Immature natural killer cell (primary cell): ENCODE measurements around the gene HIVEP3. TPM values are rescaled to one million over a fixed set of nuclear protein-coding genes. Genes with fewer than 3 reads are reported as not detected.
"Not testable (repeated sequence)": the region's sequence is repeated elsewhere in the genome, so short reads cannot be mapped to it uniquely, and the experiment has no call there.

Experiments
- DNase-seq, 3 donors: peaks; one replicate each; pipeline ENCODE4 v3.0.0; 2022; ENCODE audit warnings: mixed read lengths in 1 of 3
- H3K27ac Mint-ChIP-seq, 6 donors: one replicate each; pipeline ENCODE4 v1.8.0; 2020; ENCODE audit warnings: mixed read lengths in 6 of 6, mild to moderate bottlenecking in 5 of 6, inconsistent platforms in 4 of 6, moderate library complexity in 3 of 6
- H3K27me3 Mint-ChIP-seq, 3 donors: one replicate each; pipeline ENCODE4 v1.8.0; 2020 to 2021; ENCODE audit warnings: low read depth in 3 of 3, mild to moderate bottlenecking in 3 of 3, mixed read lengths in 3 of 3, moderate library complexity in 3 of 3, inconsistent platforms in 1 of 3
- H3K36me3 Mint-ChIP-seq, 3 donors: one replicate each; pipeline ENCODE4 v1.8.0; 2020; ENCODE audit warnings: mixed read lengths in 3 of 3, inconsistent platforms in 2 of 3, mild to moderate bottlenecking in 2 of 3
- H3K4me1 Mint-ChIP-seq, 2 donors: one replicate each; pipeline ENCODE4 v1.8.0; 2020; ENCODE audit warnings: inconsistent platforms in 2 of 2, mild to moderate bottlenecking in 2 of 2, mixed read lengths in 2 of 2, moderate library complexity in 1 of 2
- H3K4me3 Mint-ChIP-seq, 5 donors: one replicate each; pipeline ENCODE4 v1.8.0; 2020; ENCODE audit warnings: mild to moderate bottlenecking in 5 of 5, mixed read lengths in 5 of 5, inconsistent platforms in 3 of 5, moderate library complexity in 3 of 5
- H3K9me3 Mint-ChIP-seq, 6 donors: one replicate each; pipeline ENCODE4 v1.8.0; 2020; ENCODE audit warnings: mild to moderate bottlenecking in 6 of 6, mixed read lengths in 6 of 6, inconsistent platforms in 4 of 6, moderate library complexity in 3 of 6
- polyA plus RNA-seq, 3 donors: library from polyadenylated mRNA; unstranded; fragments of 300-500 nt; fragmentation: Illumina TruSeq; gene quantifications; one replicate each; pipeline ENCODE4 v1.2.3, GENCODE V29; 2021

Gene HIVEP3
- polyA plus RNA-seq, 3 donors from 2014 or later, result 9.8 to 24.1 (median 15.5) TPM

- Mint-ChIP-seq H3K27me3 (peaks cover 0 to 2% (median 0%) of the 10 kb centered on the region in 3 donors), H3K9me3 (no peaks in the 10 kb centered on the region), H3K36me3 (peaks cover 0 to 8% (median 4%) of the 10 kb centered on the region in 3 donors), H3K4me1 (peaks cover 11 to 18% of the 10 kb centered on the region in 2 donors), H3K4me3 (no peak overlapping the region), H3K27ac (no peak overlapping the region)
- no peak for DNase-seq
These were observed 223.5 kb downstream of the HIVEP3 start for GRCh38 chr1:41695118-41695745.

GRCh38 chr1:41691966-41692365 lies 226.8 kb downstream of the HIVEP3 start:
- H3K36me3 Mint-ChIP-seq, H3K27me3 Mint-ChIP-seq, H3K9me3 Mint-ChIP-seq, DNase-seq, H3K4me3 Mint-ChIP-seq: not testable (repeated sequence)
- Mint-ChIP-seq H3K4me1 (peaks cover 44 to 45% of the 10 kb centered on the region in 2 donors), H3K27ac (peak overlapping the region in 1 of 6 donors; percentile 7)

DNA sequence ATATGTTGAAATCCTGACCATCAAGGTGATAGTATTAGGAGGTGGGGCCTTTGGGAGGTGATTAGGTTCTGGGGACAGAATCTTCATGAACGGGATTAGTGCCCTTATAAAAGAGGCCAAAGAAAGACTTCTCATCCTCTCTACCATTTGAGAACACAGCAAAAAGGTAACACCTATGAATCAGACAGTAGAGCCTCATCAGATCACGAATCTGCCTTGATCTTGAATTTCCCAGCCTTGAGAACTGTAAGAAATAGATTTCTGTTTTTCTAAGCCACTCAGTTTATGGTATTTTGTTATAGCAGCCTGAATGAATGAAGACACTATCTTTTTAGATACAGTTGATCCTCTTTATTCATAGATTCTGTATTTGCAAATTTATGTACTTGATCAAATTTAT lies 227.3 kb downstream of the HIVEP3 start:
- H3K36me3 Mint-ChIP-seq, result peaks cover 0 to 8% (median 0%) of the 10 kb centered on the region in 3 donors
- no peaks in the 10 kb centered on the region for H3K9me3 Mint-ChIP-seq
- DNase-seq, result no peak
- H3K4me3 Mint-ChIP-seq, result no peak overlapping the region
- H3K27me3 Mint-ChIP-seq, result peaks cover 0 to 6% (median 5%) of the 10 kb centered on the region in 3 donors
- H3K27ac Mint-ChIP-seq, result peak overlapping the region in 5 of 6 donors; percentile 33 to 64 (median 50)
- peaks cover 49 to 50% of the 10 kb centered on the region in 2 donors for H3K4me1 Mint-ChIP-seq

- H3K9me3 Mint-ChIP-seq, result no peaks in the 10 kb centered on the region
- peaks cover 60 to 61% of the 10 kb centered on the region in 2 donors for H3K4me1 Mint-ChIP-seq
- H3K27me3 Mint-ChIP-seq, result peaks cover 0 to 6% (median 5%) of the 10 kb centered on the region in 3 donors
- peaks cover 0 to 8% (median 0%) of the 10 kb centered on the region in 3 donors for H3K36me3 Mint-ChIP-seq
- no peak for DNase-seq
- H3K27ac Mint-ChIP-seq, result peak overlapping the region; percentile 51 to 87 (median 72)
- peak overlapping the region; percentile 19 to 69 (median 62) for H3K4me3 Mint-ChIP-seq
These were observed 228.4 kb downstream of the HIVEP3 start for GRCh38 chr1:41690331-41690730.

DNA sequence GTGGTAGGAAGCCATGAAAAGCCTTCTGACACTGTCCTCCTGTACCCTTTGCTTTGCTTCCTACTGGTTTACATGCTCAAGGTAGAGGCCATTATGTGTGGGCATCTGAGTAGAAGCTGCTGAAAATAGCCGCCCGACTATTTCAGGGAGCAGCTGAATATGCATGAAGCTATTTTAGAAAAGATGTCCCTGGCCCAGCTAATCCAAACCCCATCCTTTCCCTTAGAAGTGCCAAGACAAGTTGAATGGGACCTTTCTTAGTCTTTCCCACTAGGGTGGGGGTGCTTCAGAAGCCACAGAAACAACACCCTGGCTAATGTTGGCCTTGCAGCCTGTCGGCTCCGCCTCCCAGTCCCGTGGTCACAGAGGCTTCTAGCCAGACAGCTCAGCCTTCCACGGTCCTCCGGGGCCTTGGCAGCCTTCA lies 229.2 kb downstream of the HIVEP3 start:
- Mint-ChIP-seq H3K27ac (peak overlapping the region; percentile 51 to 87 (median 72)), H3K27me3 (peaks cover 0 to 6% (median 5%) of the 10 kb centered on the region in 3 donors), H3K4me3 (peak overlapping the region; percentile 19 to 69 (median 62)), H3K9me3 (no peaks in the 10 kb centered on the region), H3K36me3 (peaks cover 0 to 8% (median 0%) of the 10 kb centered on the region in 3 donors), H3K4me1 (peaks cover 68 to 69% of the 10 kb centered on the region in 2 donors)
- peak; percentile 56 to 57 (median 57) for DNase-seq

DNA sequence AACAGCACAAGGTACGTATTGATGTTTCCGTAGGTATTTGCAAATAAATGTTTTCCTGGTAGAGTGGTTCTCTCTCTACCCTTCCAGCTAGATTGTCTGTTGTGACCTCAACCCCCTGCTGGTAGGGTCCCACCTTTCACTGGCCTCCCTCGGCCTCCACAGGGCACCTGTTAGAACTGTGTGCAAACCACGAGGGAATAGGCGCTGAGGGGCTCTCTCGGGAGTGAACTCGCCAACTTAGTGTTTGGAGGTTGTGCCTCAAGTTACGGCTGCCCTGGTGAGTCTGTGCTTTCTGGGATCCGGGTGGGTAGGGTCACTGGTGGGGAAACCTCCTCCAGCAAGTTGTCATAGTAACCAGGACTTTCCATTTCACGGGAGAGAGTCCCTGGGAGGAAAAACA lies 229.6 kb downstream of the HIVEP3 start:
- peak overlapping the region; percentile 19 to 69 (median 62) for H3K4me3 Mint-ChIP-seq

DNA sequence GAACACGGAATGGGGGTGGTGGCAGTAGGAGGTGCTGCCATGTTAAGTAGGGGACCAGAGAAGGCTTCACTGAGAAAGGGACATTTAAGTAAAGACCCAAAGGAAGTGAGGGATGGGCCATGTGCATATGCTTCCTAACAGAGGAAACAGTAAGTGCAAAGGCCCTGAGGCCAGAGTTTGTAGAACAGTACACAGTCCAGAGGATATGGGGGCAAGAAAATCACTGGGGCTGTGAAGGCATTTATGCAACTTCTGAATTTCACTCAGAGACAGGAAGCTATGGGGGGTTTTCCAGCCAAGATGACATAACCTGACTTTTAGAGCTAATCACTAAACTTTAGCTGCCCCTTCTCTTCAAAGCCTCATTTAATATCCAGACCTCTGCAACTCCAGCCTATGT lies 231.7 kb downstream of the HIVEP3 start:
- Mint-ChIP-seq H3K36me3 (peaks cover 0 to 8% (median 0%) of the 10 kb centered on the region in 3 donors), H3K4me1 (peaks cover 93 to 95% of the 10 kb centered on the region in 2 donors), H3K4me3 (peak overlapping the region in 1 of 5 donors; percentile 50), H3K27ac (peak overlapping the region in 4 of 6 donors; percentile 17 to 83 (median 28)), H3K27me3 (peaks cover 0 to 9% (median 5%) of the 10 kb centered on the region in 3 donors), H3K9me3 (no peaks in the 10 kb centered on the region)
- no peak for DNase-seq

More for the DNA sequence above, 229.6 kb downstream of the HIVEP3 start:
- DNase-seq, result no peak
- Mint-ChIP-seq H3K9me3 (no peaks in the 10 kb centered on the region), H3K27me3 (peaks cover 0 to 6% (median 5%) of the 10 kb centered on the region in 3 donors), H3K27ac (peak overlapping the region in 3 of 6 donors; percentile 55 to 80 (median 68)), H3K36me3 (peaks cover 0 to 8% (median 0%) of the 10 kb centered on the region in 3 donors), H3K4me1 (peaks cover 72 to 73% of the 10 kb centered on the region in 2 donors)

DNA sequence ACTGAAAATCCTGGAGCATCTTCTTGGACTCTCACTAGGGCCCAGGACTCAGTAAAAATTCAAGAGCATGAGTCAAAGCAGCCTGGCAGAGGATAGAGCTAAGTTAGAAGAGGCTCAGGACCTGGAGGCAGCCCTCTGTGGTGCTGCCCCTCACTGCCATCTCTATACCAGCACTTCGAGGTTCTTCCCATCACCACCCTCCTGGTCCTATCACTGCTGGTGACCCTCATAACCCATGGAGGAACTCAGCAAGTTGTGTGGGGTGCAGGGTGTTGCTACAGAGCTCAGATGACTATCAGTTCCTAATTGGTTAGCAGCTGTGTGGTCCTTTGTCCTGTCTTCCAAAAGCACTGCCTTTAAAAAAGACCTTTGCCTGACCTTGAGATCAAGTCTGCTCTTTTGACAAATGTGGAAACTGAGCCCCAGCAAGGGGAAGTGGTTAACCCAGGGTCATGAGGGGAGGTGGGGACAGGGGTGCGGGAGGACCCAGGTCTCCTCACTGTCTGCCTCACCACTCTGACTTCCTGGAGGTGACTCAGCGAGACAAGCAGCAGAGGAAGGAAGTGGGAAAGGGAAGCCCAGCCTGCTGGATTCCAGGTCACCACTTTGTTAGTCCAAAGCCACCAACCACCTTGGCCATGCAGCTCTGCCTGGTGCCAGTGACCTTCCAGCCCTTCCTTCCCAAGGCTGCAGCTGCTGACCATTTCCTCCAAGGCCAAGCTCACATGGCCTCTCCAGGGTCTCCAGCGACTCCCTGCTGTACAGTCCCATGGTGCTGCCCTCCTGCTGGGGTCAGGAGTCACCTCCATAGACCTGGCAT lies 234.8 kb downstream of the HIVEP3 start:
- Mint-ChIP-seq H3K27ac (peak overlapping the region; percentile 4 to 89 (median 64)), H3K9me3 (no peaks in the 10 kb centered on the region), H3K27me3 (peaks cover 0 to 7% (median 2%) of the 10 kb centered on the region in 3 donors), H3K4me3 (peak overlapping the region; percentile 58 to 79 (median 72)), H3K36me3 (peaks cover 0 to 3% (median 0%) of the 10 kb centered on the region in 3 donors), H3K4me1 (peaks cover 100% of the 10 kb centered on the region in 2 donors)
- no peak for DNase-seq

GRCh38 chr1:41682845-41683625 lies 235.7 kb downstream of the HIVEP3 start:
- DNase-seq, result no peak
- Mint-ChIP-seq H3K27me3 (peaks cover 3 to 6% (median 3%) of the 10 kb centered on the region in 3 donors), H3K36me3 (no peaks in the 10 kb centered on the region), H3K27ac (peak overlapping the region; percentile 4 to 89 (median 64)), H3K4me1 (peaks cover 100% of the 10 kb centered on the region in 2 donors), H3K9me3 (no peaks in the 10 kb centered on the region), H3K4me3 (peak overlapping the region; percentile 58 to 79 (median 72))

GRCh38 chr1:41682149-41682548 lies 236.6 kb downstream of the HIVEP3 start:
- Mint-ChIP-seq H3K4me1 (peaks cover 95 to 100% of the 10 kb centered on the region in 2 donors), H3K9me3 (no peaks in the 10 kb centered on the region), H3K27ac (peak overlapping the region in 5 of 6 donors; percentile 21 to 89 (median 45)), H3K27me3 (peaks cover 3% of the 10 kb centered on the region in 3 donors), H3K4me3 (peak overlapping the region; percentile 35 to 79 (median 72)), H3K36me3 (no peaks in the 10 kb centered on the region)
- no peak for DNase-seq

DNA sequence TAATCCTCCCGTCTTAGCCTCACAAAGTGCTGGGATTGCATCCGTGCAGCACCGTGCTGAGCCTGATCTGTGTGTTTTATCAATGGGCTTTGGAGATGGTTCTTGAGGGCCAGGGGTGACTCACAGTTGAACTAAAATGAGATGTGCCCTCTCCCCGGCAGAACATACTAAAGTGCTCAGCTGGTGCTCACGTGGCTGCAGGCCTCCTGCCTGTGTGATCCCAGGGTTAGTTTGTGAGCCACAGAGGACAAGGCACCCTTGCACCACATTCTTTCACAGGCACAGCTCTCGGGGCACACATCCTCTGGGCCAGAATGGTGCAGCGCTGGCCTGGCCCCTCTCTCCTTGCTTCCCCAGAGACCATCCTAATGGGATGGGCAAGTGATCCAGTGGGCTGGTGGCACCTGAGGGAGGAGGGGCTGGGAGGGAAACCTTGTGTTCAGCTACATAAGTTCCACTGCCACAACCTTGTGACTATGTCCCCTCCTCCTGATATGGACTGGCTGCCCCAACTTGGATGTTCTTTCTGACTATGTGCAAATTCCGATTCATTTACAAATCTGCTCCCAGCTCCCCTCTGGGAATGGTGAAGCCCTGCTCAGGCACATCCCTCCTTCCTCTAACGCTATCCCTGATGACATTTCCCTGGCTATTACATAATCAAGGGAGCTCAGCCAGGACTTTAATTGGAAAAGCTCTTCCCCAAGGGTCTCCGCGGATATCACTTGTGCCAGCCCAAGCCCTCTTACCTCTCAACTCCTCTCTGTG lies 237.2 kb downstream of the HIVEP3 start:
- H3K36me3 Mint-ChIP-seq, result no peaks in the 10 kb centered on the region
- peaks cover 3 to 4% (median 3%) of the 10 kb centered on the region in 3 donors for H3K27me3 Mint-ChIP-seq
- peak overlapping the region; percentile 46 to 82 (median 74) for H3K27ac Mint-ChIP-seq
- peak in 1 of 3 donors; percentile 25 for DNase-seq
- no peaks in the 10 kb centered on the region for H3K9me3 Mint-ChIP-seq
- H3K4me3 Mint-ChIP-seq, result peak overlapping the region; percentile 41 to 79 (median 53)
- H3K4me1 Mint-ChIP-seq, result peaks cover 90 to 96% of the 10 kb centered on the region in 2 donors

- no peaks in the 10 kb centered on the region for H3K9me3 Mint-ChIP-seq
- peak overlapping the region; percentile 31 to 70 (median 64) for H3K4me3 Mint-ChIP-seq
- peaks cover 3 to 5% (median 3%) of the 10 kb centered on the region in 3 donors for H3K27me3 Mint-ChIP-seq
- no peak for DNase-seq
- H3K36me3 Mint-ChIP-seq, result peaks cover 0 to 4% (median 0%) of the 10 kb centered on the region in 3 donors
- H3K4me1 Mint-ChIP-seq, result peaks cover 81 to 87% of the 10 kb centered on the region in 2 donors
- peak overlapping the region in 4 of 6 donors; percentile 8 to 63 (median 21) for H3K27ac Mint-ChIP-seq
These were observed 238.7 kb downstream of the HIVEP3 start for GRCh38 chr1:41679994-41680393.
